LNCaP clone FGC (cell line): ENCODE results near the gene MICAL2.

Experiments
- DNase-seq: peaks from one replicate; pipeline ENCODE4 v3.0.0-alpha.2; 2011; ENCODE audit warnings: low read depth
- H3K4me3 ChIP-seq: 2 replicates; pipeline ENCODE4 v1.5.1; 2011; ENCODE audit warnings: mild to moderate bottlenecking, low read depth, low read length, control low read depth
- CTCF ChIP-seq: IDR thresholded peaks from 2 replicates; pipeline ENCODE4 v1.5.1; 2012; ENCODE audit warnings: mild to moderate bottlenecking; ENCODE audit not compliant: control insufficient read depth, insufficient read depth; ENCODE audit errors: extremely low read depth

MICAL2 gene

GRCh38 chr11:12112750-12113149 is 2.4 kb downstream of the MICAL2 start:
- TF ChIP-seq CTCF = no peak
- no peak for DNase-seq
- no peak overlapping the region for H3K4me3 ChIP-seq

GRCh38 chr11:12113294-12113693 is 2.9 kb downstream of the MICAL2 start:
- H3K4me3 ChIP-seq = no peak overlapping the region
- TF ChIP-seq CTCF = no peak
- DNase-seq = no peak

GRCh38 chr11:12114193-12115033 is 4.0 kb downstream of the MICAL2 start:
- no peak for TF ChIP-seq CTCF
- H3K4me3 ChIP-seq = no peak overlapping the region
- no peak for DNase-seq

- no peak for TF ChIP-seq CTCF
- DNase-seq = no peak
- H3K4me3 ChIP-seq = no peak overlapping the region
Observed at GRCh38 chr11:12116425-12117032, 6.1 kb downstream of the MICAL2 start.

- no peak for DNase-seq
- H3K4me3 ChIP-seq = no peak overlapping the region
- TF ChIP-seq CTCF = no peak
Observed at GRCh38 chr11:12117200-12117599, 6.8 kb downstream of the MICAL2 start.

GRCh38 chr11:12117611-12118010 is 7.2 kb downstream of the MICAL2 start:
- no peak overlapping the region for H3K4me3 ChIP-seq
- no peak for TF ChIP-seq CTCF
- no peak for DNase-seq
